NCI-H1105 treated with DMSO at 0.1 percent for 48 hours (cell line): ENCODE data around the gene CCL21.
"Not testable (repeated sequence)": the region's sequence is repeated elsewhere in the genome, so short reads cannot be mapped to it uniquely, and the experiment has no call there.

ENCODE experiments used
- DNase-seq: peaks from one replicate; lab custom pipeline; 2025; lab: John Stamatoyannopoulos, UW

CCL21 gene

DNA sequence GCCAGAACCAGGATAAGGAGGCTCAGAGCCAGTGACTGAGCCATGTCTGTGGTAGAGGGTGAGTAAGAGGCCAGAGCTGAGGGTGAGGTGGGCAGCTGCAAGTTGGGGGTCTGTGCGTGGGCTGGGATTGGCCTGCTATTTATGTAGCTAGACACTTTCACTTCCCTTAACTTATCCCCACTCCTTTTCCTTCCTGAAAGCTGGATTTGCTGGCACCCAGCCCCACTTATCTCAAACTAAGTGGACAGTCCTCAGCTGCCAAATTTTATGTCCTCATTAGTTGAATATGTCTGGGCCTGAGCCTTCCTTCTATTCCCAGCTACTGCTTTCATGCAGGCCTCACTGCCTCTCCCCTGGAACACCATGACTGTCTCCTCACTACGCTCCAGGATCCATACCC lies at the start of gene CCL21:
Gene CCL21, minus strand, starts transcription at position 114 of the 400 bp plus-strand sequence. Its CDS starts 70 bp downstream, at position 44.
- no peak for DNase-seq

- DNase-seq, result no peak
Measured at GRCh38 chr9:34759432-34760134, 49.6 kb upstream of the CCL21 start.

GRCh38 chr9:34750320-34750719 lies 40.4 kb upstream of the CCL21 start:
- not testable (repeated sequence) for DNase-seq

GRCh38 chr9:34746526-34746925 lies 36.6 kb upstream of the CCL21 start:
- no peak for DNase-seq

GRCh38 chr9:34744295-34745221 lies 34.6 kb upstream of the CCL21 start:
- peak; percentile 81 for DNase-seq

DNA sequence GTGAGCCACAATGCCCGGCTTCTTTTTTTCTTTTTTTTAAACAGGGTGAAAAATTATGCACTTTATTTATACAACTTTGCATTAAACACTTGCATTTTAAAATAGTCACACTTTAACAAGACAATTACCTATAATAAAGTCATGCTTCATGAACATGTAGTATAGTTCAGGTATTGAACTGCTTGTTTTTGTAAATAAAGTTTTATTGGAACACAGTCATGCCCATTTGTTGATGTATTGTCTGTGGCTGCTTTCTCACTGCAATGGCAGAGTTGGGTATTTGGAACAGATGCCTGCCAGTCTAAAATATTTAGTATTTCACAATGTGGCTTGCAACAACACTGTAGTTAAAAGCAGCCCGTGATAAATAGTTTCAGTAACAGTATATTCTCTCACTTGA lies 32.8 kb upstream of the CCL21 start:
- no peak for DNase-seq

- no peak for DNase-seq
Measured at GRCh38 chr9:34741628-34742027, 31.7 kb upstream of the CCL21 start.

- DNase-seq, result not testable (repeated sequence)
Measured at GRCh38 chr9:34740176-34740575, 30.2 kb upstream of the CCL21 start.

DNA sequence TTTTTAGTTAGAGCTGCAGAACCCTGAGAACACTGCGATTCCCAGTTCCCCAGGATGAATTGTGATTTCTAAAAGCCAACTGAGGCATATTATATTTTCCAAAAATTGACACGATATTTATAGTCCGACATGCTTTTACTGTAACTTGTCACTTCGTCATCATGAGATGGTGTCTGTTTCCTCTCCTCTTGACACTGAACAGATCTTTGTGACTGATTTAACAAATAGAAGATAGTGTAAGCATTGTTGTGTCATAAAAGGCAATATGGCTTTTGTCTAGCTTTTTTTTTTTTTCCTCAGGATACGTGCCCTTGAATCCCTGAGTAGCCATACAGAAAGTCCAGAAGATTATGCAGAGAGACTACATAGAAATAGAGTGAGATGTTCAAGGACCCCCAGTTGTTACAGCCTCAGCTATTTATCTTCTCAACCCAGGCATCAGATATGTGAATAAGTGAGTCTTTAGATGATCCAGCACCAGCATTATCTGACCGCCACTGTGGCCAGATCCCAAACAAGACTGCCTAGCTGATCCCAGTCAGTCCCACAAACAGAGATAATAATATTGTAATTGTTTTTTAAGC lies 27.8 kb upstream of the CCL21 start:
- no peak for DNase-seq

- DNase-seq, result no peak
Measured at GRCh38 chr9:34734720-34735119, 24.8 kb upstream of the CCL21 start.

- no peak for DNase-seq
Measured at GRCh38 chr9:34732886-34733285, 22.9 kb upstream of the CCL21 start.

GRCh38 chr9:34732478-34732877 lies 22.5 kb upstream of the CCL21 start:
- DNase-seq, result no peak

GRCh38 chr9:34723141-34723540 lies 13.2 kb upstream of the CCL21 start:
- no peak for DNase-seq

DNA sequence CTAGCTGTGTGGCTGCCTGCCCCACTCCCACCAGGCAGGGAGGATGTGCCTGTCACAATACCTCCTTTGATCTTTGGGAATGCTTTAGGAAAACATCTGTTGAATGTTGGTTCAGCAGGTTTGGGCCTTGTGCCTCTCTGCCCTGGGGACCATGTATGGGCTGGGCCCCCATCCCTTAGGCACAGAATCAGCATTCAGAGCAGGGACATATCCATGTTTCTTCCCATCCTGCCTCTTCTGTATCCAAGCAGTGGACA lies 9.8 kb upstream of the CCL21 start:
- DNase-seq, result not testable (repeated sequence)

DNA sequence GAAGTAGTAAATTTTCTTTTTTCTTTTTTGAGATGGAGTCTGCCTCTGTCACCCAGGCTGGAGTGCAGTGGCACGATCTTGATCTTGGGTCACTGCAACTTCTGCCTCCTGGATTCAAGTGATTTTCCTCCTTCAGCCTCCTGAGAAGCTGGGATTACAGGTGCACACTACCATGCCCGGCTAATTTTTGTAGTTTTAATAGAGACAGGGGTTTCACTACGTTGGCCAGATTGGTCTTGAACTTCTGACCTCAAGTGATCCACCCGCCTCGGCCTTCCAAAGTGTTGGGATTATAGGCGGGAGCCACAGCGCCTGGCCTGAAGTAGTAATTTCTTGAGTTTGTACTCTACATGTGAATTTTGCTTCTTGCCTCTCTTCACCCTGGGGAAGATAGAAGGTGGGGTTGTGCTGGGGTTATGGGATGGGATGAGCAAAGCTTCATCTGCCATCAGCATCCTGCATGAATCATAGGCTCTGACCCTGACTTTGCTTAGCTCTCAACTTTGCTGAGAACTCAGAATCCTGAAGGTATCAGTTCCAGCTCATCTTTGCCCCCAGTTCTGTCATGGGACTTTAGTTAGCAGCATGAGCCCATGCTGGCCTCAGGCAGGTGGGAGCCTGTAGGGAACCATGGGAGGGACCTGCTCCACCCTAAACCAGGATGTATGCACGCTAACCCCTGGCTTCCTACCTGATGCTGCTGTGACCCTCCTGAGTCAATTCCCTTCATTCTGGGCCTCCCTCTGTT lies 9.3 kb upstream of the CCL21 start:
- DNase-seq, result no peak

DNA sequence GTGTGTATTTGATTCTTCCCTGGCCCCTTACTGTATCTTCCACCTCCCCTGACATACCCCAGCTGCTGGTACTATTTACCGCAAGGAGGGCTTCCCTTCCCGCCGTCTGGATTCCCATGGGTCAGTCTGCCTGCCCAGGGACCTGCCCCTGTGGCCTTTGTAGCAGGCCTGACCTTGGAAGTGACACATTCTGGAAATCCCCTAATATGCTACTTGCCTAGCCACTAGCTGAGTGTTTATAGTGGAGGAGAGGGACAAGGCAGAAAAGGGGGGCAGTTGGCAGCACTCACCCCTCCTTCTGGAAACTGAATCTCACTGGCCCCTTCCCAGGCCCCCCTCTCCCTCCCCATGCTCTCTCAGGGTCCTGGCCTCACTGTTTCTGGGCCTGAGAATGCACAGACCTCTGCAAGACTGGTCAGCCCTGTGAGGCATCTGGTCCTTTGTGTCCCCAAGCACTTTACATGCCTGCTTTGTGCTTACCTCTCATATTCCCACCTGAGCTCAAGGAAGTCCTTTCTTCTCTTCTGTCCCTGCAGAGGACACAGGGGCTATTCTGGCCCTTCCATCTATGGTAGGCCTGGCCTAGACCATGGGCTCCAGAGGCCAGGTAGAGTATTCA lies 8.2 kb upstream of the CCL21 start:
- DNase-seq, result no peak

GRCh38 chr9:34716711-34717110 lies 6.8 kb upstream of the CCL21 start:
- DNase-seq, result no peak

DNA sequence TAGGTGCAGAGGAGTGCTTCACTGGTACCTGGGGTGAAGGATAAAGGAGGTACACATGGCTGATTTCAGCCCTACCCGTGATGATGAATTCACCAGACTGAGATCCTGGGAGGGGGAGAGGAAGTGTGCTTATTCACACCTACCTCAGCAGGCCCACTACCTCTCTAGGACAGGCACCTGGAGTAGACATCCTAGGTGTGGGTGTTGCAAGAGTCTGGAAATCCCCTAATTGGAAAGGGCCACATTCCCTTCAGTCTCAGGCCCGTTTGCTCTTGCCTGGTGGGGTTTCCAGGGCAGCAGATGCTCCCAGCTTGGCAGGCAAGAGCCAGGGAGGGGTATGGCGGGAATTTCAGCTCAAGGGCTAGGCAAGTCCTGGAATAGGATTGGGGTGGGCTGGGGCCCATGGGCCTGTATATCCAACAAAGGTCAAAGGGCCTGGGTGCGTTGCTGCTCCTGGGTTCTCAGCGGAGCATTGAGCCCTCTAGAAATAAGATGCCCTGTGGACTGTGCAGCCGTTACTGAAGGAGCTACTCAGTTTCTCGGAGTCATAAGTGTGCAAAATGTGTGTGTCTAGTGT lies 5.8 kb upstream of the CCL21 start:
- DNase-seq, result no peak

- DNase-seq, result no peak
Measured at GRCh38 chr9:34714007-34714406, 4.1 kb upstream of the CCL21 start.

- DNase-seq, result no peak
Measured at GRCh38 chr9:34712140-34712539, 2.2 kb upstream of the CCL21 start.

DNA sequence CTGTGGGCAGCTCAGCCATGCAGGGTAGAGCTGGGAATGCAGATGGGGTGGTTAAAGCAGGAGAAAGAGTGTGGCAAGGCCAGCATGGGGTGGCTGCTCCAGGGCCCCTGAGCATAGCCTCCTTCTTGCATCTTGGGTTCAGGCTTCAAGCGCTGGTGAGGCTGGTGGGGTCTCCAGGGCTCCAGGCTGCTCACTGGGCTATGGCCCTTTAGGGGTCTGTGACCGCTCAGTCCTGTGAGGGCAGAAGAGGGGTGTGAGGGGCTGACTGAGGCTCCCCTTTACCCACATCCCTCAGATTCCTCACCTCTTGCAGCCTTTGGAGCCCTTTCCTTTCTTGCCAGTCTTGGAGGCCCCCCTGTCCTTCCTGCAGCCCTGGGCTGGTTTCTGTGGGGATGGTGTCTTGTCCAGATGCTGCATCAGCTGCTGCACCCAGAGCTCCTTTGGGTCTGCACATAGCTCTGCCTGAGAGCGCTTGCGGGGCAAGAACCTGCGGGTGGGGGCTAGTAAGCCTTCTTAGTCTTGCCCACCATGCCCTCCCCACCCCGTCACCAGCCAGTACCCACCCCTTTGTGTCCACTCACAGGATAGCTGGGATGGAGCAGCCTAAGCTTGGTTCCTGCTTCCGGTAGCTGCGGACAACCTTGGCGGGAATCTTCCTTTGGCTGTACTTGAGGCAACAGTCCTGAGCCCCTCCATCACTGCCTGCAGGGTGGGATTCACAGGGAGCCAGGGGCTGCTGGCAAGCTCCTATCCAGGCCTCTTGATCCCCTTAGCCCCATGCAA lies 549 bp downstream of the CCL21 start:
- DNase-seq, result no peak
